SU-DHL-6 (cell line): ENCODE results near the gene DOK6.

Experiments
- H2AFZ ChIP-seq: fragments of 200-600 bp; sonication (generic); 2 replicates; pipeline ENCODE4 v1.6.1; 2014; ENCODE audit warnings: low read depth, mild to moderate bottlenecking, moderate library complexity, mixed read lengths, antibody characterized with exemption, low read length; ENCODE audit not compliant: severe bottlenecking
- H3F3A ChIP-seq: fragments of 200-600 bp; shearing (Covaris generic); 2 replicates; pipeline ENCODE4 v1.6.0; 2016; ENCODE audit warnings: antibody characterized with exemption, mild to moderate bottlenecking; ENCODE audit not compliant: insufficient read depth
- H3K27ac ChIP-seq: fragments of 200-600 bp; sonication (generic); 2 replicates; pipeline ENCODE4 v1.5.1; 2016; ENCODE audit warnings: low read depth, mild to moderate bottlenecking, low read length, moderate library complexity, mixed read lengths
- H3K27me3 ChIP-seq: fragments of 200-600 bp; sonication (generic), shearing (Covaris generic); 2 replicates; pipeline ENCODE4 v1.6.0; 2014; ENCODE audit warnings: mild to moderate bottlenecking, low read length
- H3K36me3 ChIP-seq: fragments of 200-600 bp; sonication (generic); 2 replicates; pipeline ENCODE4 v1.6.1; 2014; ENCODE audit warnings: mild to moderate bottlenecking, low read length, mixed read lengths
- H3K4me2 ChIP-seq: fragments of 300-600, 200-600 bp; shearing (Covaris generic), sonication (generic); 2 replicates; pipeline ENCODE4 v1.6.0; 2014; ENCODE audit warnings: low read length, low read depth, mild to moderate bottlenecking; ENCODE audit not compliant: poor library complexity, severe bottlenecking
- H3K4me3 ChIP-seq: fragments of 200-600 bp; sonication (generic); 2 replicates; pipeline ENCODE4 v1.5.1; 2014; ENCODE audit warnings: antibody characterized with exemption, low read length, mild to moderate bottlenecking, mixed read lengths; ENCODE audit not compliant: insufficient read depth, poor library complexity, severe bottlenecking
- H3K79me2 ChIP-seq: fragments of 200-600 bp; sonication (generic); 2 replicates; pipeline ENCODE4 v1.6.1; 2014; ENCODE audit warnings: mild to moderate bottlenecking, low read length, moderate library complexity; ENCODE audit not compliant: insufficient read depth
- H3K9ac ChIP-seq: fragments of 200-600 bp; sonication (generic); 2 replicates; pipeline ENCODE4 v1.7.0; 2014; ENCODE audit warnings: mild to moderate bottlenecking, low read length
- H3K9me2 ChIP-seq: fragments of 200-600 bp; sonication (generic); replicated peaks from 2 replicates; pipeline ENCODE4 v1.6.1; 2014; ENCODE audit warnings: low read length; ENCODE audit not compliant: insufficient read depth
- H3K9me3 ChIP-seq: fragments of 200-600 bp; sonication (generic); 2 replicates; pipeline ENCODE4 v1.6.1; 2014; ENCODE audit warnings: low read length, mixed read lengths; ENCODE audit not compliant: insufficient read depth
- H4K20me1 ChIP-seq: fragments of 200-600 bp; sonication (generic); 2 replicates; pipeline ENCODE4 v1.6.1; 2014; ENCODE audit warnings: low read depth, mild to moderate bottlenecking, antibody characterized with exemption, low read length, moderate library complexity, mixed read lengths
- EZH2phosphoT487 ChIP-seq: fragments of 200-600 bp; sonication (generic), shearing (Covaris generic); conservative IDR thresholded peaks from 2 replicates; pipeline ENCODE4 v1.6.1; 2018; ENCODE audit warnings: mild to moderate bottlenecking, antibody characterized with exemption, low read length, moderate library complexity, mixed read lengths
- TF ChIP-seq, protein P1 (sequence below): fragments of 200-600 bp; sonication (generic); IDR thresholded peaks from one replicate; pipeline ENCODE4 v1.5.1; 2017; ENCODE audit warnings: antibody characterized with exemption, mild to moderate bottlenecking, low read length, moderate library complexity; ENCODE audit not compliant: insufficient read depth, poor library complexity, severe bottlenecking

Gene DOK6

DNA sequence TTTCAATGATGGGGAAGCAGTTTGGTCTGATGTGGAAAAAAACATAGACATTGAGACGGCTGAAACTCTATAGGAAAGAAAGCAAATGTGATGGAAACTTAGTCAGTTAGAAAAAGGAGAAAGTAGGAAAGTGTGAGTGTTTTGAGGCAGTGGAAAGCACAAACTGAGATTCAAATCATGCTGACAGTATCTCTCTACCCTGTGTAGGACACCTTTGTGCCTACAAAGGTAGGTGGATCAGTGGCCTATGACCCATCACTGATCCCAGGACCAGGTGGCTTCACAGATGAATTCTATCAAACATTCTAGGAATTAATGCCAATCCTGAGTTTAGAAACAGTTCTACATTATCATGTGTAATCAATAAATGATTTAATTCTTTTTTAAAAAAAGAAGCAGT is 489.9 kb downstream of the DOK6 start:
- no peaks in the 10 kb centered on the region for H4K20me1 ChIP-seq
- H3K9me3 ChIP-seq, result no peaks in the 10 kb centered on the region
- H3K9me2 ChIP-seq, result no peaks in the 10 kb centered on the region
- H2AFZ ChIP-seq, result no peak overlapping the region
- H3K9ac ChIP-seq, result no peak overlapping the region
- TF ChIP-seq, protein P1, sequence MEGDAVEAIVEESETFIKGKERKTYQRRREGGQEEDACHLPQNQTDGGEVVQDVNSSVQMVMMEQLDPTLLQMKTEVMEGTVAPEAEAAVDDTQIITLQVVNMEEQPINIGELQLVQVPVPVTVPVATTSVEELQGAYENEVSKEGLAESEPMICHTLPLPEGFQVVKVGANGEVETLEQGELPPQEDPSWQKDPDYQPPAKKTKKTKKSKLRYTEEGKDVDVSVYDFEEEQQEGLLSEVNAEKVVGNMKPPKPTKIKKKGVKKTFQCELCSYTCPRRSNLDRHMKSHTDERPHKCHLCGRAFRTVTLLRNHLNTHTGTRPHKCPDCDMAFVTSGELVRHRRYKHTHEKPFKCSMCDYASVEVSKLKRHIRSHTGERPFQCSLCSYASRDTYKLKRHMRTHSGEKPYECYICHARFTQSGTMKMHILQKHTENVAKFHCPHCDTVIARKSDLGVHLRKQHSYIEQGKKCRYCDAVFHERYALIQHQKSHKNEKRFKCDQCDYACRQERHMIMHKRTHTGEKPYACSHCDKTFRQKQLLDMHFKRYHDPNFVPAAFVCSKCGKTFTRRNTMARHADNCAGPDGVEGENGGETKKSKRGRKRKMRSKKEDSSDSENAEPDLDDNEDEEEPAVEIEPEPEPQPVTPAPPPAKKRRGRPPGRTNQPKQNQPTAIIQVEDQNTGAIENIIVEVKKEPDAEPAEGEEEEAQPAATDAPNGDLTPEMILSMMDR, result no peak
- no peak for TF ChIP-seq EZH2phosphoT487
- no peaks in the 10 kb centered on the region for H3K27me3 ChIP-seq
- no peaks in the 10 kb centered on the region for H3K36me3 ChIP-seq
- no peak overlapping the region for H3K4me3 ChIP-seq
- no peaks in the 10 kb centered on the region for H3K79me2 ChIP-seq
- H3K4me2 ChIP-seq, result no peak overlapping the region
- H3F3A ChIP-seq, result no peaks in the 10 kb centered on the region
- H3K27ac ChIP-seq, result no peak overlapping the region

DNA sequence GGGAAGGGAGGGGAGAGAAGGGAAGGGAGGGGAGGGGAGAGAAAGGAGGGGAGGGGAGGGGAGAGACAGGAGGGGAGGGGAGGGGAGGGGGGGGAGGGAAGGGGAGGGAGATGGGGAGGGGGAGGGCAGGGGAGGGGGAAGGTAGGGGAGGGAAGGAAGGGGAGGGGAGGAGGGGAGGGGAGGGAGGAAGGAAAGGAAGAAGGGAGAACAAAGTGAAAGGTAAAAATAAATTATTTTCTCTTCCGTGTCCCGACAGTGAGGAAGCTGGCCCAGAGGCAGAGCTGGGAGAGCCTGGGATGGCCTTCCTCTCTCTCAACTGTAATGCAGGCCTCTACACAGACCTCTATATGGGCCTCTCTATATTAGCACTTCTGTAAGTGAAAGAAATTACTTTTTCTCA is 493.8 kb downstream of the DOK6 start:
- no peak overlapping the region for H3K27ac ChIP-seq
- H4K20me1 ChIP-seq, result no peaks in the 10 kb centered on the region
- H3K4me3 ChIP-seq, result no peak overlapping the region
- H3F3A ChIP-seq, result no peaks in the 10 kb centered on the region
- no peaks in the 10 kb centered on the region for H3K27me3 ChIP-seq
- no peaks in the 10 kb centered on the region for H3K9me2 ChIP-seq
- H3K9ac ChIP-seq, result no peak overlapping the region
- no peak overlapping the region for H2AFZ ChIP-seq
- H3K9me3 ChIP-seq, result no peaks in the 10 kb centered on the region
- no peaks in the 10 kb centered on the region for H3K79me2 ChIP-seq
- H3K36me3 ChIP-seq, result no peaks in the 10 kb centered on the region
- H3K4me2 ChIP-seq, result no peak overlapping the region
- TF ChIP-seq, protein P1, result no peak
- TF ChIP-seq EZH2phosphoT487, result no peak

DNA sequence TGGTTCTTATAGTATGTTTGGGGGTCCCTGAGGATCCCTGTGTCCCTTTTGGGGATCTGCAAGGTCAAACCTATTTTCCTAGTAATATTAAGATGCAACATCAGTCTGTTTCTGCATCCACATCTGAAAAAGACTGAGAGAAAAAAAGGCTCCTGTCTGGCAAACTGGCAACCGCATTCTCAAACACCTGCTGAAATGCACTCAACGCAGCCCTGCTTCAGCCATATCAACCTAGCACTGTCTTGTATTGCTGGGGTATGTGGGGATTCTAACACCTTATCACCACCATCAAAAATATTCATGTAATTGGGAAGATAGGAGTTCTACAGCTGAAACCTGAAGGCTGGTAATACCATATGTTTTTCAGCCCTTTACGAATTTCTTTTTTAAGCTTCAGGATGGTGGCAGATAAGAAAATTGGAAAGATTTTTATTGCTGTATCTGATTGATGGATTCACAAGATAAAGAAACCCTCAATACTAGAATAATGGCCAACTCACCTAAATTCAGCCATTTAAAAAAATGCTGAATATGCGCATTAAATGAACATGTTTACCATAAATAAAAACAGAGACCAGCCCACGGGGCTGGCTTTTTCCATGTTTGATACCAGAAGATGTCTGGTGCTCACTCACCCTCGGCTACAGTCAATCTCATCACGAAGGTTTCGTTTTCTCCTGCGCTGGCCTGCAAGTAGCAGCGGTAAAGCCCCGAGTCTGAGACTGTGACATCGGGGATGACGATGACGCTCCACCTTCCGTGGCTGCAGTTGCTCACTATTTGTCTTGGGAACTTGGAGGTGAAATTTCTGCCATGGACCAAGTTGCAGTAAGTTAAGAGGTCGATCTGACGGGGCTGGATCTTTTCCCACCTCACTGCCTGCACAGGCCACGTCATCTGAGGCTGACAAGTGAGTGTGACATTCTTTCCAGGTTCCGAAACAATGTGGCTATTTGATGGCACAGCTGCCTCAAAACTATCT is 494.7 kb downstream of the DOK6 start:
- TF ChIP-seq EZH2phosphoT487, result no peak
- TF ChIP-seq, protein P1, result no peak
- no peaks in the 10 kb centered on the region for H3K9me2 ChIP-seq
- H3K36me3 ChIP-seq, result no peaks in the 10 kb centered on the region
- H3K27ac ChIP-seq, result no peak overlapping the region
- no peaks in the 10 kb centered on the region for H4K20me1 ChIP-seq
- no peaks in the 10 kb centered on the region for H3K9me3 ChIP-seq
- H3K9ac ChIP-seq, result no peak overlapping the region
- H2AFZ ChIP-seq, result no peak overlapping the region
- H3F3A ChIP-seq, result no peaks in the 10 kb centered on the region
- H3K27me3 ChIP-seq, result no peaks in the 10 kb centered on the region
- H3K4me3 ChIP-seq, result no peak overlapping the region
- no peak overlapping the region for H3K4me2 ChIP-seq
- H3K79me2 ChIP-seq, result no peaks in the 10 kb centered on the region
